ENCODE data around the gene UFL1. TPM values are rescaled to one million over a fixed set of nuclear protein-coding genes. Genes with fewer than 3 reads are reported as not detected.

UFL1 gene
- total and polyA plus RNA-seq, 2 of the 4 experiments (the other 2 are of a cell fraction), result 8.2 to 19.2 TPM

GRCh38 chr6:96505363-96505762 is 16.2 kb upstream of the UFL1 start:
- no peak for TF ChIP-seq BHLHE40 (IDR thresholded peaks at IDR 0.05; ENCODE audit: low read depth, low read length)
- TF ChIP-seq RCOR1 (IDR thresholded peaks at IDR 0.05; ENCODE audit: insufficient replicate concordance, low read length), result no peak
- TF ChIP-seq MAZ (IDR thresholded peaks at IDR 0.05; ENCODE audit: borderline replicate concordance, low read depth, low read length), result no peak
- no peak for TF ChIP-seq CEBPB (IDR thresholded peaks at IDR 0.05; ENCODE audit: low read depth, low read length)
- no peak for TF ChIP-seq CTCF (conservative IDR thresholded peaks at IDR 0.05; ENCODE audit: low read depth, low read length)
- no peak for TF ChIP-seq NFE2L2 (IDR thresholded peaks at IDR 0.05; ENCODE audit: low read depth, low read length)
- TF ChIP-seq RFX5 (IDR thresholded peaks at IDR 0.05; ENCODE audit: low read depth, low read length), result no peak
- TF ChIP-seq, protein P1, sequence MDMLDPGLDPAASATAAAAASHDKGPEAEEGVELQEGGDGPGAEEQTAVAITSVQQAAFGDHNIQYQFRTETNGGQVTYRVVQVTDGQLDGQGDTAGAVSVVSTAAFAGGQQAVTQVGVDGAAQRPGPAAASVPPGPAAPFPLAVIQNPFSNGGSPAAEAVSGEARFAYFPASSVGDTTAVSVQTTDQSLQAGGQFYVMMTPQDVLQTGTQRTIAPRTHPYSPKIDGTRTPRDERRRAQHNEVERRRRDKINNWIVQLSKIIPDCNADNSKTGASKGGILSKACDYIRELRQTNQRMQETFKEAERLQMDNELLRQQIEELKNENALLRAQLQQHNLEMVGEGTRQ (IDR thresholded peaks at IDR 0.05; ENCODE audit: low read depth, low read length), result no peak
- TF ChIP-seq MAFK (IDR thresholded peaks at IDR 0.05; ENCODE audit: low read depth, low read length), result no peak
- Histone ChIP-seq H3K4me2 (ENCODE audit: low read depth, low read length) (no peak overlapping the region), H4K5ac (ENCODE audit: low read depth, low read length) (no peak overlapping the region), H3K9me3 (ENCODE audit: control insufficient read depth, insufficient read depth, low read length) (no peaks in the 10 kb centered on the region), H3K14ac (replicated peaks; ENCODE audit: low read depth, low read length) (no peak overlapping the region), H2BK120ac (ENCODE audit: low read depth, low read length) (no peak overlapping the region), H4K91ac (ENCODE audit: insufficient read depth, low read depth, low read length) (no peak overlapping the region), H3K4me1 (ENCODE audit: control insufficient read depth, insufficient read depth, low read length) (no peaks in the 10 kb centered on the region), H3K27ac (ENCODE audit: insufficient read depth, low read length) (no peak overlapping the region), H3K4me3 (ENCODE audit: insufficient read depth, low read depth, low read length) (no peak overlapping the region), H3K18ac (ENCODE audit: low read depth, low read length) (no peak overlapping the region), H3K23ac (ENCODE audit: low read depth, low read length) (no peak overlapping the region), H3K36me3 (ENCODE audit: control insufficient read depth, insufficient read depth, low read length) (0 out of 2 replicates have a peak, but pooled peaks cover 1% of the 10 kb centered on the region), H2AK9ac (replicated peaks; ENCODE audit: low read depth, low read length, poor library complexity) (no peak overlapping the region), H4K8ac (ENCODE audit: low read depth in 2 of 2, low read length in 2 of 2) (no peak overlapping the region), H2BK5ac (ENCODE audit: low read depth, low read length, poor library complexity, severe bottlenecking) (no peak overlapping the region), H2BK20ac (ENCODE audit: low read depth, low read length) (no peak overlapping the region), H3K79me1 (ENCODE audit: low read depth in 1 of 2, low read length in 2 of 2) (no peaks in the 10 kb centered on the region), H2AFZ (replicated peaks; ENCODE audit: low read length, poor library complexity) (no peak overlapping the region), H3K56ac (ENCODE audit: extremely low read depth, insufficient read depth, low read length) (no peak overlapping the region), H3K9ac (ENCODE audit: low read depth, low read length) (no peak overlapping the region), H3K9me1 (ENCODE audit: insufficient read depth, low read length) (no peaks in the 10 kb centered on the region), H3K27me3 (ENCODE audit: control insufficient read depth, insufficient read depth, low read length) (no peaks in the 10 kb centered on the region), H2BK15ac (ENCODE audit: low read depth, low read length) (no peak overlapping the region), H3K4ac (ENCODE audit: low read depth, low read length) (no peak overlapping the region), H2AK5ac (ENCODE audit: low read depth, low read length) (no peak overlapping the region), H4K20me1 (ENCODE audit: insufficient read depth, low read length) (no peaks in the 10 kb centered on the region)
- no TSS peak for BruUV-seq (replicated peaks)
- intact Hi-C loops (cut with micrococcal nuclease), result no loop called here
- no CpG with 5 or more reads among the region's 2 CpGs for WGBS, 2 experiments (ENCODE audit: extremely low coverage in 2 of 2, insufficient read length in 1 of 2)
- in situ Hi-C loops (cut with MboI; ENCODE audit: low sequenced_read_pairs), result no loop called here
- ChIA-PET POLR2A (ENCODE audit: unreplicated experiment) (no interaction called here), CTCF (interaction anchor here (0.6 kb wide), 1 partner anchor 11 kb away, joined by 3 read pairs; no protein-coding TSS in a partner anchor)
- dilution Hi-C loops (cut with HindIII; ENCODE audit: low sequenced_read_pairs, unreplicated experiment), result no loop called here
- DNase-seq, result no peak
- ATAC-seq (ENCODE audit: low read depth), result no peak

Measured in IMR-90 (cell line).